HG03571 (cell line): Measurements from ENCODE around the gene VWF.
"Not testable (repeated sequence)": the region's sequence is repeated elsewhere in the genome, so short reads cannot be mapped to it uniquely, and the experiment has no call there.

ENCODE experiments used
- ATAC-seq: cut with Tn5 transposase; IDR thresholded peaks from one replicate; pipeline ENCODE4 v1.9.1; 2021; ENCODE audit not compliant: unreplicated experiment

Gene VWF

DNA sequence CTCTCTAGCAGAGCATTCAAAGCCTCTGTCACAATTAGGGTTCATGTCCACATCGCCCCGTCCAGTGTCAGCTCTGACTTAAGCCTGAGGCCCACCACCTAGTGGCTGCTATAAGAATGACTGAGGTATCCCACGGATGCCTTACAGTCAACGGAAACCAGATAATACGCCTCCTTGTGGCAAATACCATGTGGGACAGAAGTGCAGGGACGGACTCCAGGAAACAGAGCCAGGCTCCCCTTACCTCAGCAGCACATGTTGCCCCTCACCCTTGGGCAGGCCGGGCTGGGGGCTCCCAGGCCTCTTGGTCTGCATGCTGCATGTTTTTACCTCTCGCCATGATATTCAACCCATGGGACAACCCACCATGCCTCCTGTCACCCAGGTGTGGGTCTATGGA is 86.3 kb downstream of the VWF start:
- no peak for ATAC-seq

DNA sequence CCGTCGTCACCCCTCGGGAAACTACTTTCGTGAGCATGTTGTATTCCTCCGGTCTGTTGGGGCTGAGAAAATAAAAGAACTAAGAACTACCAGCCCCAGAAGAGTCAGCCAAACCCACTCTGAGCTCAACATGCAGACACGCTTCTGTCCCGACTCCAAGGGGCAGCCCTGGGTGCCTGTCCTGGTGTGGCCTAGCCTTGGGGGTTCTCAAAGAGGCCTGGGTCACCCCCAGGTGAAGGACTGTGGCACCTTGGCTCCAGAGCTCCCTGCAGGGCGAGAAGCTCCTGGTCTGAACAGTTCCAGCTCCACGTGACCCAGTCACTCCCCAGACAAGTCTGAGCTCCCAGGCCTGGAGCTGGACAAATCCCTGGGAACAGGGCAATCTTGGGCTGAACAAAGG is 87.0 kb downstream of the VWF start:
- ATAC-seq = no peak

DNA sequence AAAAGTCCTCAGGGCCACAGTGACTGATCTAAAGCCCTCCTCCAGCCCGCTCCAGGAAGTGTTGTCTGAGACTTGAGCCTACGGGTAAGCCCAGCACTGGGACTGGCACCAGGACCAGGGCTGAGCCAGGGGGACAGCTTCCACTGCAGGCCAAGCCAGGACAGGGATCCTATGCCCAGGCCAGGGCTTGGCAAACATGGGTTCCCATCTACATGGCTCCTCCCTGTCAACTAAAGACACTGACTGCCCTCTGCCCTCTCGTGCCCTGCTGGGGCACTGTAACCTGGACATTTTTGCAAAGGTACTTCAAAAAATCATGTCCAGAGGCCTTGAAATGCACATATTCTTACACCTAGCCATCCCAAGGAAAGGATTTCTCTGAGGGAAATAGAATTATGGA is 88.0 kb downstream of the VWF start:
- ATAC-seq = no peak

DNA sequence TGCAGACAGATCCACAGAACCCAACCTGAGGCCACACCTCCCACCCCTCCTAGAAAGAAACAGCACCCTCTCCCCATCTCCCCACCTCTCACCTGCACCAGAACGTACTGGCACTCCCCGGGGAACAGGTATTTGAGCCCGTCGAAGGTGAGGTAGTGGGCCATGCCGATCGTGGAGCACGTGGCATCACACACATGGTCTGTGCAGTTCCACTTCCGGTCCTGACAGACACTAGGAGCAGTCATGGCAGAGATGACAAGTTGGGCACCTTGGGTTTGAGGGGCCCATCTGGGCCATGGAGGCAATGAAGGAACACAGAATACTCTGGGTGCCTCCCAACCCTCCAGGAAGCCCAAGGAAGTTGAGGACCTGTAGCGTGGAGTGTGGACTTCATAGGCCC is 89.9 kb downstream of the VWF start:
- no peak for ATAC-seq

DNA sequence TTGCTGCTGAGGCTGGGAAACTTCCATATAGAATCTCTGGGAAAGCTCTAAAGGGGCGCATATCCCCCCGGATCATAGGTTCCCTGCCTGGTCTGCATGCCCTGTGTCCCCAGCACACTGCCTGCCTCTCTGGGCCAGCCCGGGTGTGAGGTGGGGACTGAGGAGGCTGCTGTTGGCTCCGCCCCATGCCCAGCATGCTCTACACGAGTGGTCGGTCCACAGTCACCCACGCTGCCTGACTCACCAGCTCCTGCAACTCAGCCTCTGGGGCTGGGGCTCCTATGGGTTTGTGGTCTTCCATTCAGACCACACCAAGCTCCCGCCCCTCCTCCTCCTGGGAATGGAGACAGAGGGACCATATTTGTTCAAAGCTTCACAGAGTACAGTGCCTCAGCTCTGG is 90.9 kb downstream of the VWF start:
- ATAC-seq = no peak

DNA sequence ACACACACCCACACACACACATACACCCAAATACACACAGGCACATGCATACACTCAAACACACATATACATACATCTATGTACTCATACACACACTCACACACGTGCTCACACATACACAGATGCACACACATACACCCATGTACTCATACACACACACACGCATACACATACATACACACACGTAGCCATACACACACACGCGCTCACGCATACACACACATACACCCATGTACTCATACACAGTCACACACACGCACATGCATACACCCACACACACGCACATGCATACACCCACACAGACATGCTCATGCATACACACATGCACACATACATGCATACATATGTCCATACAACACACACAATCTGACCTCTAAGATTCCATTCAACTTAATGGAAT is 91.7 kb downstream of the VWF start:
- ATAC-seq = no peak

DNA sequence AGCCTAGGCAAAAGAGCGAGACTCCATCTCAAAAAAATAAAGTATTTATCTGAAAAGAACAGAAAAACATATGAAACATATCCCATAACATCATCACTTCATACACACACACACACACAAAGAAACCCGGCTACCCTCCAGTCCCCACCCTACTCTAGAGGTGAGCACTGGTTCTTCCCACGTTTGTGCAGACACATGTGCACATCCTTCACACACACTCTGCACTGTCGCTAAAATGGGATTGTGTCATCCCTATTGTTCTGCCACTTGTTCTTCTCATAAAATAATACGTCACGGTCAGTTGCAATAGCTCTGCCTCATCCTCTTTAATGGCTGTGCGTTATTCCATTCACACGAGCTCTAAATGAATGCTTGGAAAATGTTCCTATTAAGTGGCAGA is 93.5 kb downstream of the VWF start:
- ATAC-seq = no peak

DNA sequence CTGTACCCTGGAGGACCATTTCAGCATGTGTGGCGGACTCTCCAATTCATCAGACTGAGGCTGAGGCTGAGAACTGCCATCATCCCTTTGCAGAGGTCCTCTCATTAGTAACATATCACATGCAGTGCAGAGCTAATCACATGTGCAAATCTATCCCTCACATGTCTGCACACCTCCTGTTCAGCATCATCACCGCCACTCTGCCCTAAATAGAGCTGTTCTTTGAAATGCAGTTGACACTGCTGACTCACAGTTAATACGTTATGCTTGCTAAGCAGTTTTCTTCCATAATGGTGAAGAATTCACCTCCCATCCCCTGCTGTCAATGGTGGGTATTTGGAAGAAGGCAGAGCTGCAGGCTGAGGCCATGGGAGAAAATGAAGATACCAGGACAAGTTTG is 94.4 kb downstream of the VWF start:
- ATAC-seq = no peak

DNA sequence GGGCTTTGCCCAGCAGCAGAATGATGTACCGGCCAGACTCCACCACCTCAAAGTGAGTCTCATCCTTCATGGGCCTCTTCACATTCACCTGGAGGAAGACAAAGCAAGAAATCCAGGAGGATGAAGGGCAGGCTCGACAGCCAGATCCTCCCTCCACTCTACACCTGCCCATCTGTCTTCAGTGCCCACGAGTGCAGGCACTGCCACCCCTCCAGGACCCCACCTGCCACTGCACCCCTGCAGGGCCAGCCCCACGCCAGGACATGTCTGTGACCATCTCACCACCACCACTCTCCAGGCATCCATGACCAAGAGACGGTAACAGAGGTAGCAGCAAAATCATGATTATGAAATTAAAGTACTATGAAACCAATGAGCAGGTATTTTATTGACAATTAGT is 95.1 kb downstream of the VWF start:
- no peak for ATAC-seq

DNA sequence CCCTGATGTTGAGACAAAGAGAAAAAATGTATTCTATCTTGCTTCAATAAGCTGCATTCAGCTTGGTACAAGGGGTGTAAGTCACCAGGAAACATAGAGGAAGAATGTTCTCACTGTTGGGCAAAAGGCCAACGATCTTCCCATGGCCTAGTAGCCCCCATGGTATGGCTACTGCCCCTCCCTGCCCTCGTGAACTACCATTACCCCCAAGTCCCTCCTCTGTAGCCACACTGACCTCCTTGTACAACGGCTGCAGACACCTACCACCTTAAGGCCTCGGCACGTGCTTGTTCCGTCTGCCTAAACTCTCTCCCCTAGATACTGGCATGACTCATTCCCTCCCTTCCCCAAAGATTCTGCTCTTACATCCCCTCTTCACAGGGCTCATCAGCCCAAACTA is 97.5 kb downstream of the VWF start:
- ATAC-seq = no peak

DNA sequence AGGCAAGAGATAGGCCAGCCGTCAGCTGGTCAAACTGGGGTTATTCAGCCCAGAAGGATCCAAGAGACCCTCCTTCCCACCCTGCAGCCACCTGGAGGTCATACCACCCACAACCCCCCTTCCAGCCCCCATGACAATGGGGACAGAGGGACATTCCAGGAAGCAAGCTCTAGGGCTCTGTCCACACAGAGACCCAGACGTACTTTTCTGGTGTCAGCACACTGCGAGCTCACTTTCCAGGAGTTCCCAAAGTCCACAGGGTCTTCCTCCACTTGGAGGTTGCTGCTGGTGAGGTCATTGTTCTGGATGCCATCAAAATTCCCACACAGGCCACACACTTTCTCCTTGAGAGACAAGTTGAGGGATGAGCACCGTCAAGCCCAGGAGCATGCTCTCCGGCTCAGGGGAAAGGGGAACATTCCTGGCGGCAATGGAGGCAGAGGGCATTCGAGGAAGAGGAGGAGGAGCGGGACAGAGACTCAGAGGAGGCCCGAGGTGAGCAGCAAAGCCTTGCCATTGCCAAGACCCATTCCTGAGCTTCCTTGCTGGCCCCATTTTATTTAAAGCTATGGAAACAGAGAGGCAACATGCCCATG is 98.7 kb downstream of the VWF start:
- ATAC-seq = not testable (repeated sequence)

DNA sequence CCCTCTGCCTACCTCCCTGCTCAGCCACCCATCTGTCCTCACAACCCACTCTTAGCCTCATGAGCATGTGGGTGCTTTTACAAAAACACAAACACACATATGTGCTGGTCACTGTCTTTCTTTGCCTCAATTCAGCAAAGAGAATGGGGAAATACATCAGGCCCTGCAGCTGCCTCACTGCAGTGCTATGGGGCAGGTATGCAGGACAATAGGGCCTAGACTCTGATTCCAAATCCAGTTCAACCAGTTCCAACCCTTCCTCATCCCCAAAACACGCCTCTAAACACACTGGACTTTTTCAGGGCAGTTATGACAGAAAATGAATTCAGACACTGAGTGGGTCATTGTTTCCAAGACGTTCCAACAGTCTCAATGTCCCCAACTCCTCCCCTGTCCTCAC is 100.4 kb downstream of the VWF start:
- not testable (repeated sequence) for ATAC-seq

DNA sequence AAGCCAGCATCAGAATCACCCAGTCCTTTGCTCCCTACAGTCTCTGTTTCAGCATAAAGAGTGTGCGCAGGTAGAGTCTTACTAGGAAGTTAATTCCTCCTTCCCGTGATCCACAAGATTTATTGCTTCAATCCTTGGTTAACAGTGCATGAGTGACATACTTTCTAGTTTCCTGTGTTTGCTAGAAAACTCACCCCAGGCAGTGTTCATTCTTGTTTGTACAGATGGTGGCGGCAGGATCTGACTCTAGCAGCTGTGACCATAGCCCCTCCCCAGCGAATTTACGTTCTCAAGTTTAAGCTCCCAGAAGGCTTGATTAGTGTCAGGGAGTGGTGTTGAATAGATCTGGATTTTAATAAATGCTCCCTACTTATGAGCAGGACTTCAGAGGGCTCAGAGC is 103.5 kb downstream of the VWF start:
- ATAC-seq = no peak

DNA sequence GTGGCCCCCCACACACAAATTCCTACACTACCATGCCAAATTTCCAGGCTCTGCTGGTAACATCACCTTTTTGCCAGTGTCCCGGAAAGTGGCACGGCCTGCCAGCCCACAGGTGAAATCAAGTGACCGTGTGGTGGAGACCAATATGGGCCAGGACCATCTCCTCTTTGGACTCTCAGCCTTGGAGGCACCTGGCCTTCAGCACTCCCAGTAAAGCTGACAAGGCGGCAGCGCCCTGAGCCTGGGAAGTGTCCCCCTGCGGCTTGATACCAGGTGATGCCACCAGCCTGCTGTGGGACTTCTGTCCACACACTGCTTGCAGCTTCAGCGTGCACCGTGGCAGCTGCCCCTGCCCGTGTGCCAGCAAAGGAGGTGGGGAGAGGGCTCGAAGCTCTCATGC is 104.0 kb downstream of the VWF start:
- not testable (repeated sequence) for ATAC-seq

DNA sequence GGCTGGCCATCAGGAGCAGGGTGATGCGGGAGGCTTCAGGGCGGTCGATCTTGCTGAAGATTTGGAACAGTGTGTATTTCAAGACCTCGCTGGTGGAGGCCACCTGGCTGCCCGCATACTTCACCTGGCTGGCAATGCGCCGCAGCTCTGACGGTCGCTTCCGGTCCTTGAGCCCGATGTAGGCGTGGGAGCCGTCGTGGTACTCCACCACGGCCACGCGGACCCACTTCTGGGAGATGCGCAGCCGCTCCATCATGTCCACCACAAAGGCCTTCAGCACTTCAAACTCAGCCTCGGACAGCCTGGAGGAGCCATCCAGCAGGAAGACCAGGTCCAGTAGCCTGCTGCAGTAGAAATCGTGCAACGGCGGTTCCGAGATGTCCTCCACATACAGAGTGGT is 105.2 kb downstream of the VWF start:
- ATAC-seq = not testable (repeated sequence)

DNA sequence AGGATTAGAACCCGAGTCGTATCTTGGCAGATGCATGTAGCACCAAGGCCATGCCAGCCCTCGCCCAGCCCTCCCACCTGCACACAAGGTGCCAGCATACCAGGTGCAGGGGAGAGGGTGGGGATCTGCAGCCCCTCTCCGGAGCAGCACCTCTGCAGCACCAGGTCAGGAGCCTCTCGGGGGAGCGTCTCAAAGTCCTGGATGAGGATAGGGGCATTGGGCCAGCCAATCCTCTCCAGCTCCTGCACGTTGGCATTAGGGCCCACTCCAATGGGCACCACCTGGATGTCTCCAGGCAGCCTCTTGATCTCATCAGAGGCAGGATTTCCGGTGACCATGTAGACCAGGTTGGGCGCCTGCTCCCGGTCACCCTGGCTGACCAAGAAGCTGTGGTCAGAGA is 106.2 kb downstream of the VWF start:
- ATAC-seq = no peak

DNA sequence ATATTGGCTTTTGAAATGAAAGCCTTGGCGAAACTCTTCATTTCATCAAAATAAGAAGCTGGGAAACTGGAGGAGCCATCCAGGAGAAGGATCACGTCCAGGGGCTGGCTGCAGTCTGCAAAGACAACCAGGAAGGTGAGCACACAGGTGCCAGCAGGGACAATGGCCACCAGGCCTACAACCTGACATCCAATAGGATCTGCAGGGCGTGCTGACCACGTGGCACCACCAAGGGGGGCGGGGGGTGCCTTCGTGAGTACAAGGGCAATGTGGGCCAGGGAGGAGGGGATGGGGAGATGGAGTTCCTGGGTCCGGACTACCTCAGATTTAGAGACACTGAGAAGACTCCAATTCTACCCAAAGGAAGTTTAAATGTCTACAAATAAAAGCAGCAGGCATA is 107.7 kb downstream of the VWF start:
- no peak for ATAC-seq

DNA sequence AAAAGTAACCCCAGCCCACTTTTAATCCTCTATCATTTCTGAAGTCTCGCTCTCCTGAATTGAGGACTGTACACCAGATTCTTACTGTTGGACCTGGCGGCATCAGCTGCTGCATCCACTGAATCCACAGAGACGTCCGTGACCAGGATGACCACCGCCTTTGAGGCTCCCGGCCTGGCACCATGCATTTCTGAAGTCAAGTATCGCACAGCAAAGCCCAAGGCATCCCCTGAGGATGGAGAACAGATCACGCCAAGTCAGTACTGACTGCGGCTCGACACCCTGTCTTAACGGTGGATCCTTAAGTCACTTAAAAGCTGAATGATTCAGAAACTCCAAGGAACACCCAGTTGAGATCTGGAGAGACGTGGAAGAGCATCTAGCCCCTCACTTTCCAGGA is 108.5 kb downstream of the VWF start:
- not testable (repeated sequence) for ATAC-seq

DNA sequence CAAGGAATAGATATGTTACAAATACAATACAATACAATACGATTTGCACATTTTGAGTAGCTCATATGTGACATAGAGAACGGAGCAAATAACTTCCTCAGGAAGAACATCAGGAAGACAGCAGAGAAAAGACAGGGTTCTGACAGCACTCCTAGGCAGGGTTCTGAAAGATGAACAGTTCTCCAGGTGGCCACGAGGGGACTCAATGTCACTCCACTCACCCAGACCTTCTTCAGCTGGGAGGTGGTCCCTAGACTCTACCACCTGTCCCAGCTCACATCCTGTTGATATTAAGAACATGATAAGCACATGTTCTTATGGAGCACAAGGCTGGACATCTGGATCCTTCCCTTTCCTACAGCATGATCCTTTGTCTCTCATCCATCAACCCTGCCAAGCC is 109.2 kb downstream of the VWF start:
- not testable (repeated sequence) for ATAC-seq

DNA sequence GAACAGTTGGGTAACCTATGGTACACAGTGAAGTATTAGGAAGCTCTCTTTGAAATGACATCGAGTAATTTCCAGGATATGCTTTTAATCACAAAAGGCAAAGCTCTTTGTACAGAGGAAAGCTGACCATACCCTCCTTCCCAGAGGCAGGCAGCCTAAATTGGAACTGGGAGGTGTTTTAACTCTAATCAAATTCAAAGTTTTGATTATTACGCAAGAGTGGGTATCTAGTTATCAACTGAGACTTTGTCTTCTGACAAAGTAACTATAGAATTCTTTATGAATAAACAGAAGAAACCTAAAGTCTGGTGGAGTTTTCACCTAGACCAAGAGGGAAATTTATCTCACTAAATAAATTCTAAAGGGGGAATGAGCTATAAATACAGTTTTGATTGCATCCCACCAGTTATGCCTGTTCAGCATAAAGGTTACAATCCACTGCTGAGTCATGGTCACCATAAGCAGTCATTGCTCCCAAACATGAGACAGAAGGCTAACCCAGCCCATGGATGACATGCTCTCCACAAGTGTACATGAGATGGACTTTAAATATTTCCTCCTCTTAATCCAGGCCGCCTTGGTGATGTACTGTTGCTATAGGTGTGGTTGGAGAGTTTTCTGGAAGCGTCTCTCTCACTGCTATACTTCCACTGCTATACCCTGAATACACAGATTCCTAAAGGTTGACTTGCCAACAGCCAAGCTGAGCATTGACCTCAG is 113.7 kb downstream of the VWF start:
- not testable (repeated sequence) for ATAC-seq

DNA sequence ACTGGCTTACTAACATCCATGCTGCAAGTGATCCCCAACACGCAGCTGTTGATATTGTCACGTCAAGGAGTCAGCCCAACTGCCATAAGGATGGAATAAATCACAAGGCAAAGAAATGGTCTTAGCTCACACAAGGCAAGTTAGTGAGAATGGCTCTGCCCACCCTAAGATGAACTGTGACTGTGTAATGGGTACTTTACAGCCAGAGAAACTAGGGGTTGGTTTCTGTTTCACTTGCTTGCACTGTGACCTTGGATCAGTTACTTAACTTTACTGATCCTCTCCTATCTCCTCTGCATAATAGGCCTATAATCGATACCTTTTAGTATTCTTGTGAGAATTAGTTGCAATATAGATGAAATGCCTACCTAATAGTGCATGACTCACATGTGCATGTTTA is 127.2 kb downstream of the VWF start:
- ATAC-seq = no peak

DNA sequence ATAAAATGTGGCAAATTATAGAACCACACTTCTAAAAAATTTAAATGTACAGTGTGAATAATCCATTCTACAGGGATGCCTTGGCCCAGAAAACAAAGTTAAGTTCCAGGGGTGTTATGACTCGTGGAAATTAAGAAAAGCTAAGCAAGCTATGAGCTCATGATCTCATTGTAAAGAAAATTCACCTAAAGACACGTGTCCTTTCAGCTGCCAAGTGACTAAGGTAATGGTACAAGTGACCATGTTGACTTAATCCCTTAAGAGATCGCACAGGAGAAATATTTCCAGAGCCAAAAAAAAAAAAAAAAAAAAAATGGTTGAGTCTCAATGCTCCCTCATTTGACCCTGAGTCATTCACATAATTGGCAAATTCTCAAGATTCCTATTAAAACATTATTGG is 128.0 kb downstream of the VWF start:
- no peak for ATAC-seq

DNA sequence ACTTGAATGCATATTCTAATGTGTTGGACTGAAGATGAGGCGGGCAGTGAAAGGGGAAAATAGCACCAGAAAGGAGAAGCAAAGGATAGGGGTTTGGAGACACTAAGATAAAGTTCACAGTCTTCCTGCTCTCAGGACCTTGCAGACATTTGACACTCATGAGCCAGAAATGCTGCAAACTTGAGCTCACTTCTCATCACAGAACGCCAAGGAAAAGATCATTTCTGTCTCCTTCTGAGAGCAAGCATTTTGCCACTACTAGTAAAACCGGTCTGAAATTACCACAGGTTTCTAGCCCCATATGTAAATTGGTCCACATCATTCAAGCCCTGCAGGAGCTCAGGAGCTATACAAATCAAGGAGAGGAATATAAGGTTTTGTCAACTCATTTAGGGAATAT is 134.8 kb downstream of the VWF start:
- no peak for ATAC-seq
